ENCODE results near the gene ASTN2. TPM values are rescaled to one million over a fixed set of nuclear protein-coding genes. Genes with fewer than 3 reads are reported as not detected.

The ASTN2 gene
- total and polyA plus RNA-seq, 2 experiments from 2014 or later = 5.6 to 7.7 TPM

DNA sequence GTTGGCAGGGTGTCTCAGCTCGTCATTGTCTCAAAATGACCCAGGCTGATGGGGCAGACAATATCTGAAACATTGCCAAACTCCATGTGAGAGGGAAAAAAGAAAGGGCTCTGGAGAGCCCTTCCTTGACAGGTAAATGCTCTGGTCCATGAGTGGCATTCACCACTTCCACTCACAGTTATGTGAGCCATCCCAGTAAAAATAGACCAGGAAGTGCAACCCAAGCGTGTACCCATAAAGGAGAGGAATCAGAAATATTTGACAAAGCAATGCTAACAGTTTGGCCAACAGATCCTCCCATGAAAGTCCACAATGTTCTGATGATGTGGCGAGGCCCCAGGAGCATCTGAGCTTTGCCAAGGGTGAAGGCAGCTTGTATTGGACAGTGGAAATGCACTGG lies 49.4 kb downstream of the ASTN2 start:
- no peaks in the 10 kb centered on the region for H3K36me3 ChIP-seq
- no peaks in the 10 kb centered on the region for H3K4me1 ChIP-seq (ENCODE audit: low read depth)
- TF ChIP-seq, protein P1, sequence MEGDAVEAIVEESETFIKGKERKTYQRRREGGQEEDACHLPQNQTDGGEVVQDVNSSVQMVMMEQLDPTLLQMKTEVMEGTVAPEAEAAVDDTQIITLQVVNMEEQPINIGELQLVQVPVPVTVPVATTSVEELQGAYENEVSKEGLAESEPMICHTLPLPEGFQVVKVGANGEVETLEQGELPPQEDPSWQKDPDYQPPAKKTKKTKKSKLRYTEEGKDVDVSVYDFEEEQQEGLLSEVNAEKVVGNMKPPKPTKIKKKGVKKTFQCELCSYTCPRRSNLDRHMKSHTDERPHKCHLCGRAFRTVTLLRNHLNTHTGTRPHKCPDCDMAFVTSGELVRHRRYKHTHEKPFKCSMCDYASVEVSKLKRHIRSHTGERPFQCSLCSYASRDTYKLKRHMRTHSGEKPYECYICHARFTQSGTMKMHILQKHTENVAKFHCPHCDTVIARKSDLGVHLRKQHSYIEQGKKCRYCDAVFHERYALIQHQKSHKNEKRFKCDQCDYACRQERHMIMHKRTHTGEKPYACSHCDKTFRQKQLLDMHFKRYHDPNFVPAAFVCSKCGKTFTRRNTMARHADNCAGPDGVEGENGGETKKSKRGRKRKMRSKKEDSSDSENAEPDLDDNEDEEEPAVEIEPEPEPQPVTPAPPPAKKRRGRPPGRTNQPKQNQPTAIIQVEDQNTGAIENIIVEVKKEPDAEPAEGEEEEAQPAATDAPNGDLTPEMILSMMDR (IDR thresholded peaks at IDR 0.05; ENCODE audit: low read depth, low read length) = no peak
- DNase-seq (ENCODE audit: low read depth in 1 of 2, low spot score in 1 of 2) = no peak
- H3K4me3 ChIP-seq = no peak overlapping the region
- H3K27me3 ChIP-seq = no peaks in the 10 kb centered on the region
- H3K9me3 ChIP-seq (ENCODE audit: low read depth) = no peaks in the 10 kb centered on the region
- H3K27ac ChIP-seq = no peak overlapping the region

DNA sequence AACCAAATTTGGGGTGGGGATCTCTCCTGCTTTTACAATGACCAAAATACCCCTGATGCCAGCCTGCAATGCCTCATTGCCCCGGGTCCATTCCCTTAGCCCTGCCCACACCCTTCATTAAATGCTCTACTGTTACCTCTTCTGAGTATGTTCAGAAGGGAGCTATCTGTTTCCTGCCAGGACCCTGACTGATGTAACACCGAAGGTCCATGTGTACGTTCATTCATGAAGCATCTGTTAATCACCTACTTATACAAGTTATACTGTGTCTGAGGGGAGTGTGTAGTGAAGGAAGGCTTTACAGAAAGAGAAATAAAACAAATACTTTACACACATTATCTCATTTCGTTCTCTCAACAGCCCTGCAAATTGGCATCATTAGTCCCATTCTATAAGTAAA lies 51.9 kb downstream of the ASTN2 start:
- no peaks in the 10 kb centered on the region for H3K36me3 ChIP-seq
- H3K4me3 ChIP-seq = no peak overlapping the region
- no peaks in the 10 kb centered on the region for H3K9me3 ChIP-seq (ENCODE audit: low read depth)
- TF ChIP-seq, protein P1 (IDR thresholded peaks at IDR 0.05; ENCODE audit: low read depth, low read length) = no peak
- no peaks in the 10 kb centered on the region for H3K27me3 ChIP-seq
- no peak overlapping the region for H3K27ac ChIP-seq
- DNase-seq (ENCODE audit: low read depth in 1 of 2, low spot score in 1 of 2) = no peak
- no peaks in the 10 kb centered on the region for H3K4me1 ChIP-seq (ENCODE audit: low read depth)

DNA sequence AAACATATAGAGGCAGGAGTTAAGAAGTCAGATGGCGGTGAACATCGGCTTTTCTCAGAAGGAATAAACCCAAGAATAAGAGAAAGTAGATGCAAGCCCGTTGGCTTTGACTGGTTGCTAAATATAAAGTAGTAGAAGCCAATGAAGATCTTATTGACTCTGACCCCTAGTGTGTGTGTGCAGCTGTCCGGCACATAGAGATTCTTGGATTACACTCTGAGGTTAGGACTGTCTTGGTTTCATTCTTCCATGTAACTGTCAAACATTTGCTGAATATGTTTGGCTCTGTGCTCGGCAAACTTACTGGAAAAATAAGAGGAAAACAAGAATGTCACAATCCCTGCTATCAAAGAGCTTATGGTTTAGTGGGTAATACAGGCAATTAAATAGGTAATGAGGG lies 54.9 kb downstream of the ASTN2 start:
- Histone ChIP-seq H3K9me3 (ENCODE audit: low read depth) (no peaks in the 10 kb centered on the region), H3K4me3 (no peak overlapping the region), H3K36me3 (no peaks in the 10 kb centered on the region), H3K27ac (no peak overlapping the region), H3K27me3 (no peaks in the 10 kb centered on the region), H3K4me1 (ENCODE audit: low read depth) (no peaks in the 10 kb centered on the region)
- TF ChIP-seq, protein P1 (IDR thresholded peaks at IDR 0.05; ENCODE audit: low read depth, low read length) = no peak
- DNase-seq (ENCODE audit: low read depth in 1 of 2, low spot score in 1 of 2) = no peak

DNA sequence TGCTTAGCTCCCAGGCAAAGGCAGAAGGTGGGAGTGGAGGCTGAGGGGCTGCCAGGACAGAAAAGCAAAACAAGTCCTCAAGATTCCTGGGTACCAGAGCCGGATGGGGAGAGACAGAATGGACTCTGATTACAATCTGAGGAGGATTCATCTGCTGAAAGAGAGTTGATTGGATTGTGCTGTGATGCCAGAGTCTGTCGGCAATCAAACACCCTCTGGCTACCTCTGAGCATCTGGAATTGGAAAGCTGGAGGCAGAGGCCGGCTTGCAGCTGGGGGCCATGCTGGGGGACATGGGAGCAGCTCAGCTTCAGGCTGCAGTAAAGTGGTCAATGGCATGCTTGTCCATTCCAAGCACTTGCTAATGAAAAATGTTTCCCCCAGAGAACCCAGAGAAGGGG lies 59.3 kb downstream of the ASTN2 start:
- TF ChIP-seq, protein P1 (IDR thresholded peaks at IDR 0.05; ENCODE audit: low read depth, low read length) = no peak
- Histone ChIP-seq H3K27me3 (no peaks in the 10 kb centered on the region), H3K27ac (no peak overlapping the region), H3K4me1 (ENCODE audit: low read depth) (no peaks in the 10 kb centered on the region), H3K4me3 (no peak overlapping the region), H3K36me3 (no peaks in the 10 kb centered on the region), H3K9me3 (ENCODE audit: low read depth) (no peaks in the 10 kb centered on the region)
- DNase-seq (ENCODE audit: low read depth in 1 of 2, low spot score in 1 of 2) = no peak

DNA sequence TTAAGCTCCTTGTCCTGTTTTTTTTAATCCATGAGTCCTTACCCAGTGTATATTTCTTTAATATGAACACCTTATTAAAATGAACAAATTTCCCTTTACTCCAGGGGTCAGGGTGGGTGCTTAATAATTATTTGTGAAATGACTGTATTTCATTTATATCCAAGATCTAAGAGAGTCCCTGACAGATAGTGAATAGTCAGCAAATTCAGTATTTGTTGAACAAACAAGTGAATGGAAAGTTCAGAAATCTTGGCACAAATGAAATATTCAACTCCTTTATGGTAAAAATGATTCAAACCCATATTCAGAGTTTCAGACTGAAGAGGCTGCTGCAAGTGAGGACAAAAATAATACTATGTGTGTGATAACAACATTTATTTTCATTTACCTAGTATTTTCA lies 59.9 kb downstream of the ASTN2 start:
- H3K4me1 ChIP-seq (ENCODE audit: low read depth) = no peaks in the 10 kb centered on the region
- H3K27me3 ChIP-seq = no peaks in the 10 kb centered on the region
- no peak overlapping the region for H3K4me3 ChIP-seq
- TF ChIP-seq, protein P1 (IDR thresholded peaks at IDR 0.05; ENCODE audit: low read depth, low read length) = no peak
- no peak for DNase-seq (ENCODE audit: low read depth in 1 of 2, low spot score in 1 of 2)
- H3K9me3 ChIP-seq (ENCODE audit: low read depth) = no peaks in the 10 kb centered on the region
- H3K36me3 ChIP-seq = no peaks in the 10 kb centered on the region
- H3K27ac ChIP-seq = no peak overlapping the region
